Stimulated activated CD8-positive, alpha-beta memory T cell treated with anti-CD3 and anti-CD28 coated beads, Interleukin-12 subunit alpha, Interleukin-12 subunit beta, amount 100 ng/mL, for 1 hour (primary cell): Measurements from ENCODE around the gene PIM1.
"Not testable (repeated sequence)": the region's sequence is repeated elsewhere in the genome, so short reads cannot be mapped to it uniquely, and the experiment has no call there.

Source experiments
- DNase-seq: peaks from one replicate; pipeline ENCODE4 v3.0.0-alpha.2; 2020; ENCODE audit warnings: low read depth

Gene PIM1

DNA sequence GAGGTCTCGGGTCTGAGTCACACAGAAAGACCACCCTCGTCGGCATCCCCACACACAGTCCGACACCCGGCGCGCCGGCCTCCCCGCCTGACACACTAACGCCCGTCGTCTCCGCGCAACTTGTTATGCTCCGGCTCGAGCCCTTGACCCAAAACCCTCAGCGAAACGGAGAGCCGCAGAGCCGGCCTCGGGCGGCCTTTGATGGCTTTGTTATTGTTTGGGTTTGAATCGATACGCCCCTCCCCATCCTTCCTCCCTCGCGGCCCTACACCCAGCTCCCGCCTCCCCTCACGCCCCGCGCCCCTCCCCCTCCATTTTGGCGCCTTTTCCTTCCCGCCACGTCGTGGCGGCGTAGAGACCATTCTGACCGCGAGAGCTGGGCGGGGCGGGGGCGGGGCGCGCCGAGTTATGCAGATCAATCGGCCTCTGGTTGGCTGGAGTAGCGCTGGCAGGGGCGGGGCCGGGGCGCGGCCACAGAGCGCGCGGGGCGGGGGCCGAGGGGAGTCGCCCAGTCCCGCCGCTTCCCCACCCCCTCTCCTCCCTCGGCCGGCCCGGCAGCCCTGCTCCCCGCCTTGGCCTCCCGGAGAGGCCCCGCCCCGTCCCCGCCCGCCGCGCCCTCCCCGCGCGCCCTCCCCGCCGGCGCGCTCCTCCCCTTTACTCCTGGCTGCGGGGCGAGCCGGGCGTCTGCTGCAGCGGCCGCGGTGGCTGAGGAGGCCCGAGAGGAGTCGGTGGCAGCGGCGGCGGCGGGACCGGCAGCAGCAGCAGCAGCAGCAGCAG lies at the start of gene PIM1:
Gene PIM1 (plus strand): TSS at position 657 of the 777 bp plus-strand sequence. CDS start 424 bp downstream, outside the sequence.
- peak; percentile 97 for DNase-seq

DNA sequence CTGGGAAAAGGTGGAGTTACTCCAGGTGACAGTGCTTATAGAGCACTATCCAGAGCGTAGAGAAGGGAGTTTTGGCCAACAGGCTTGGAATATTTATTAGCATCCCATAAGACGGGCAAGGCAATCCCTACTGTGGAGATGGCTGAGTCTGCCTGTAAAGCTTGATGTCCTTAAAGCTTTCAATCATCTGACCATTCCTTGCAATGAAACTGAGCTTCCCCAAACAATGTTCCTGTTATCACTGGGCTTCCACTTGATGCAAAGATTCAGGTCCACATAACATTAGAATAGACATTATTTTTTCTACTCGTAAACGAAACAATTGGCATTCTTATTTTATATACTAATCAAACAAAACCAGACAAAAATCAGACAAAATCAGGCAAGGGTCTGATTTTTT lies 48.4 kb upstream of the PIM1 start:
- no peak for DNase-seq

DNA sequence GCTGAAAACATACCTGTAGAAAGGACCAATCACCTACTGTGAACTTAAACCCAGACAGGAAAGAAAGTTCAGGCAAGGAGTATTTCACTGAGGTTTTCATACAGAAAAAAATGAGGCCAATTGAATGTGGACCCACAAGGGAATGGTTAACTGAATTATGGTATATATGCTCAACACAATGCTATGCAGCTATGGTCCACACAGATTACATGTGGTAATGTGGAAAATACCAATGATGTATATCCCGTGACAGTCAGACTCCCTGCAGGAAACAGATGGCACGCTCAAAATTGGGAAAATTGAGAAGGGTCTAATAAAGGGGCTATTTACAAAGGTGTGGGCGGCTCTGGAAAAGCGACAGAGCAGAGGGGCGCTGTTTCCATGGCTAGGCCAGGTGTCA lies 47.1 kb upstream of the PIM1 start:
- DNase-seq = no peak

DNA sequence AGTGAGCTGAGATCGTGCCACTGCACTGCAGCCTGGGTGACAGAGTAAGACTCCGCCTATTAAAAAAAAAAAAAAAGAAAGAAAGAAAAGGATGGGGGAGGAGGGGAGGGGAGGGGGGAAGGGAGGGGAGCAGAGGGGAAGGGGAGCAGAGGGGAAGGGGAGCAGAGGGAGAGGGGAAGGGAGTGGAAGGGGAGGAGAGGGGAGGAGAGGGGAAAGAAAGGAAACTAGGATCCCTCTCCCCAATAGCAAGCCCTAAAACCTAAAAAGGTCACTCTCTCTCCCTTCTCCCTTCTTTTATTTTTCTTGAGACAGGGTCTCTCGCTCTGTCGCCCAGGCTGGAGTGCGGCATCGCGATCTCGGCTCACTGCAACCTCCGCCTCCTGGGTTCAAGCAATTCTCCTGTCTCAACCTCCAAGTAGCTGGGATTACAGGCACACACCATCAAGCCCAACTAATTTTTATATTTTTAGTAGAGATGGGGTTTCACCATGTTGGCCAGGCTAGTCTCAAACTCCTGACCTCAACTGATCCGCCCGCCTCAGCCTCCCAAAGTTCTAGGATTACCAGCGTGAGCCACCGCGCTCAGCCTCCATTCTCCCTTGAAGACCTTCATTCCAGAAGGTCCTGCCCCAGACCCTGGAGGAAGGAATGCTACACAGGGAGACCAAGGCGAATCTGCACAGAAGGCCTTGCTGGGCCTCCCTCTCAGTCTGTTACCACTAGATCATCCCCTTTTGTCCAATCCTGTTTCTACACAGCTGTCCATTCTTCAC lies 45.8 kb upstream of the PIM1 start:
- no peak for DNase-seq

DNA sequence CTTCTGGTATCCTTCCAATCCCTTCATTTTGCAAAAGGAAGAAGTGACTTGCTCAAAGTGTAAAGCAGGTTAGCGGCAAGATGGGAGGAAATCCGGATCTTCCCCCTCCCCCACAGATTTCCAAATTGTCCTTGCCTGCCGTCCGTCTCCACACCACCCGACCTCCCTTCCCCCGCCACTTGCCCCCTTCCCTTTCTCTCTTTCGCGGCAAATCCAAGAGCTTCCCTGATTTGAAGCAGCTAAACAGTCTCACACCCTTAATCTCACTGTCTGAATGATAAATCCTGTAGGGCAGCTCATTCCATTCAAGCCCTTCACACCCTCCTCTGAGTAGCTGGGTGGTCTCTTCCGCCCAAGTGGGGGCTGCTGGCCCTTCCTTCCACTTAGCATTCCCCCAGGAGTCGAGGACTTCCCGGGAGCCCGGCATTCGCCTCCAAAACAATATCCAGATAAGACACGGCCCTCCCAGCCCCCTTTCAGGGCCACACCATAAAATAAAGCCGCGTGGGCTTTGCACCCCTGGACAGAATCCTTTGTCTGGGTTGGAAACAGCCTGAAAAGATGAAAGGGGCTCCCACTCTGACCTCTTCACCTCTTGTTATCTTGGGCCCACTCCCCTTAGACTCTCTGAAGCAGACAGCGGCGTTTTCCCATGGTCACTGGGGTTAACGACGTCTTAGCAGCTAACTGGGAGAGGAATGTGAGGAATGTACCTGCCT lies 44.0 kb upstream of the PIM1 start:
- no peak for DNase-seq

DNA sequence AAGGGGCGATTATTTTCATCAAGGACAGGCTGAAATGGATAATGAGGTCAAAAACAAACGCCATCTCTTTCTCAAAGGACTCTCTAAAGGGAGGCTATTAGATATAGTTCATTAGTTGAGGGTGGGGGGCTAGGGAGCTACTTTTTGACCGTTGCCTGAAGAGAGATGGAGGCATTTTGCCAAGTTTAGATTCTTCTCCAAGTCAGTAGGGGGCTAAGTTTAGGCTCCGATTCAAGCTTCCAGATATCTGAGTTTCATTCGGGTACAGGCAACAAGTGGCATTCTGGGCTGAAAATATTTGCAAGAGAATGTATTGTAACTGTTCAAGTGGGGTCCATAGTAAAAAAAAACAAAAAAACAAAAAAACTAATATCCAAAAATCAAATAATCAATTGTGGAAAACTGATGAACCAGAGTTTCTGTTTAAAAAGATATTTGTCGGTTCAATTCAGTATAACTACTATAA lies 43.4 kb upstream of the PIM1 start:
- no peak for DNase-seq

DNA sequence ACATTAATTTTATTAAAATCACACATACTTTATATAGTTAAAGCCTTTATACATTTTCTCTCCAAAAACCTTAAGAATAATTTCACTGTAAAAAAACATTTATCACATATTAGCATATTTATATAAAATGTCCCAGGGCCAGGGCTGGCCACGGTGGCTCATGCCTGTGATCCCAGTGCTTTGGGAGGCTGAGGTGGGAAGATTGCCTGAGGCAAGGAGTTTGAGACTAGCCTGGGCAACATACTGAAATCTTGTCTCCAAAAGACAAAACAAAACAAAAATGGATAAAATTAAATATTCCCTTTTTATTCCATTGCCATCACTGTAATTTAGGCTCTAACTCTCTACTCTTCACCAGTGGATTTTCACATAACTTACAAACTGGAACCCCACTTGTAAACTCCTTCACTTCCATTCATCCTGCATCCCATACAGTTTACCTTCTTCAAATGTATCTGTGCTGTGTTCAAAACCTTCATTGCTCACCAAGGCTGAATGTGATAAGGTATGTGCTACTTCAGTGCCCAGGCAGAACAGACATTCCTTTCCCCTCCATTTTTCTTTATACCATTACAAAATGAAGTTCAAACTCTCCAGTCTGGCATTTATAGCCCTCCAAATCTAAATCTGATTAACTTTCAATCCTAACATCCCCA lies 42.9 kb upstream of the PIM1 start:
- DNase-seq = no peak

DNA sequence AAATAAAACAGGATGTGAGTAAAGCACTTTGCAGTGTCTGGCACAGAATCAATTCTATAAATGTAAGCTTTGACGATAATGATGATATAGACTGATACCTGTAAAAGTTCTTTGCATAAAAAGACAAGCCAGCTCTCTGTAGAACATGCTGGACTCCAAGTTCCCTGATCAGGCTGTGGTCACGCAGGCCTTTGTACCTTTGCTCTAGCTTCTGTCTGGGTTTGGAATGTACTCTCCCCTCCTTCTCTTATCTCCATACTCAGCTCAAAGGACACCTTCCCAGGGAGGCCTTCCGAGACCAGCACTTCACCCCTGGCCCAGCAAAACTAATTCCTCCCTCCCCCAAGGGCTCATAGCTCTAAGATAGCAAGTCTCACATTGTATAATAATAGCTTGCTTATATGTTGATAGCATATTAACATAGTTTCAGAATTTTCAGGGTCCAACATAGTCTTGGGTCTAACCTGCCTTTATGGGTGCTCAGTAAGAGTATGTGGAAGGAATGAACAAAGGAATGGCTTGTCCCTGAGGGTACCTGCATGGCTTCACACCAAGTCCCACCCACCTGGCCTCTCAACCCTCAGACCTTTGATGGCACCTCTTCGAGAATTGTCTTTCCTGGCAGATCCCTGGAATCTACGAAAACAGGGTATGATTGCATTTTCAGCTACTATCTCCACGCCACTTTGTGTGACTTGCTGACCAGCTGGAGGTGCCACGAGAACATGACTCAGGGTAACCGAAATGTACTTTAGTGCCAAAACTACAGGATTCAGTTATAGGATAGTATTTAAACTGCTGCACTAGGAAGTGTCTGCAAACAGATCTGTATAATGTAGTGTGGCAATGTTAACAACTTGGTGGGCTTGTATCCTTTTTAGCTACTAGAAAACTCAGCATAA lies 41.7 kb upstream of the PIM1 start:
- DNase-seq = no peak

DNA sequence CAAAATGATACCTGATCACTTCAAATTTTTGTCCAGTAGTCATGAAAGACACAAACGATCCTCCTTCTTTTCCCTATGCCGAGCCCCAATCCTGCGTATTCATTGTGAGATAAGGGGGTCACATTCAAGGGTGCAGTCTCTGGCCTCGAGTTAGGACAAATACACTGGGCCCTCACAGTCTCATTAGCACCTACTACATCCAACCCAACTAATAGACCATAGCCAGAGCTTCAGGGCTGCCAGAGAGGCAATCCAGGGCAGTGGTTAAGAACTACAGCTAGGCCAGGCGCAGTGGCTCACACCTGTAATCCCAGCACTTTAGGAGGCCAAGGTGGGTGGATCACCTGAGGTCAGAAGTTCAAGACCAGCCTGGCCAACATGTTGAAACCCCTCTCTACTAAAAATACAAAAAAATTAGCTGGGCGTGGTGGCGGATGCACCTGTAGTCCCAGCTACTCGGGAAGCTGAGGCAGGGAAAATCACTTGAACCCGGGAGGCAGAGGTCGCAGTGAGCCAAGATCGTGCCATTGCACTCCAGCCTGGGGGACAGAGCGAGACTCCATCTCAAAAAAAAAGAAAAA lies 41.0 kb upstream of the PIM1 start:
- not testable (repeated sequence) for DNase-seq

DNA sequence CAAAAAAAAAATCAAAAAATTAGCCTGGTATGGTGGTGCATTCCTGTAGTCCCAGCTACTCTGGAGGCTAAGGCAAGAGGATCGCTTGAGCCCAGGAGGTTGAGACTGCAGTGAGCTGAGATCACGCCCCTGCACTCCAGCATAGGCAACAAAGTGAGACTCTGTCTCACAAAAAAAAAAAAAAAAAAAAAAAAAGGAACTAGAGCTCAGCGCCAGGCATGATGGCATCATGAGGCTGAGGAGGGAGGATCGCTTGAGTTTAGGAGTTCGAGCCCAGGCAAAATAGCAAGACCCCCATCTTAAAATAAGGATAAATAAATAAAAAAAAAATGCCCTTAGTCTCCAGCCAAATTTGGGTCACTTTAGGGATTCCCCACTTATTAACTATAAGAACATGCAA lies 40.4 kb upstream of the PIM1 start:
- DNase-seq = no peak

DNA sequence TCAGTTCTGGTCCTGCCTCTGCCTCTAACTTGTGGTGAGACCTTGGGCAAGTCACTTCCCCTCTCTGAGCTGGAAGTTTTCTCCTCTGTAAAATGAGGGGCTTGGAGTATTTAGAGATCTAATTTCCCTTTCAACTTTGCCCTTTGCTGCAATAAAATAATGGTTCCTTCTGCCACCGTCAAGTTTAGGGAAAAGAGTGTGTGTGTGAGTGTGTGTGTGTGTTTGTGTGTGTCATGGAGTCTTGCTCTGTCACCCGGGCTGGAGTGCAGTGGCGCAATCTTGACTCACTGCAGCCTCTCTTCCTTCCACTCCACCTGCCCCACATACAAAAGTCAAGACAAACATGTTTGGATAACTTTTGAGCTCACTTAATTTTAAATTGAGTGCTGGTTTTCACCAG lies 39.2 kb upstream of the PIM1 start:
- DNase-seq = no peak

DNA sequence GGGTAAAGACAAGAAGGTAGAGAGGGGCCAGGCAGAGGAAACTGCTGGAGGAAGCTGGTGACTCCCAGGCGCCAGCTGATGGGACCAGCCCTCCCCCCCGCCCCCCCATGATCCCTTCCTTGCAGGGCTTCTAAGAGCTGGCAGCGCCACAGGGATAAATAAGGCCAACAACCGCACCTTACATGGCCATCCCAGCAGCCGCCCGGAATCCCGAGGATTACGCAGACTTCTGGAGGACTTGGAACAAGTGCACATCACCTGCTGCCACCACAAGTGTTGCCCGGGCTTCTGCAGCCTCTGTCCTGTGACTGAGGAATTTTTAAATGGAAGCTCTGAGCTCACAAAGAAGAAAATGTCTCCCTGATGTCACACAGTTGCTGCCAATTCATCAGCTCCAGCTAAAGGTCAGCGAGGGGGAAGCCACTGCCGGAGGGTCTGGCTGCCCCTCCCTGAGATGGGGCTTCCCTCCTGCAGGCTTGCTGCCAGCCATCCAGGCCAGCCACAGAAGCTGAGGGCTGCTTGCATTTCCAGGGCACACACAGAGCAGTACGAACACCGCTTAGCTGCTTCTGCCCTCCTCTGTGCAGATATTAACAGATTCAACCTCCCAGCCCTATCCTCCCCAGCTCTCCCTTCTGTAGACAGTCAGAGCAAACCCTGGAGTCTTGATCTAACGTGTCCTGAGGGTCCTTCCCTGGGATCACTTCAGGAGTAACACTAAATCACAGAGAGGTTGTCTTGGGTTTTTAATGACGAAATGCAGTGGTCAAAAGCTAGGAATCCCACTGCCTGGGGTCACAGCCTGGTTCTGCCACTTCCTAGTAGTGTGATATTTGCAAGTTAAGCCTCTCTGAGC lies 38.6 kb upstream of the PIM1 start:
- no peak for DNase-seq

DNA sequence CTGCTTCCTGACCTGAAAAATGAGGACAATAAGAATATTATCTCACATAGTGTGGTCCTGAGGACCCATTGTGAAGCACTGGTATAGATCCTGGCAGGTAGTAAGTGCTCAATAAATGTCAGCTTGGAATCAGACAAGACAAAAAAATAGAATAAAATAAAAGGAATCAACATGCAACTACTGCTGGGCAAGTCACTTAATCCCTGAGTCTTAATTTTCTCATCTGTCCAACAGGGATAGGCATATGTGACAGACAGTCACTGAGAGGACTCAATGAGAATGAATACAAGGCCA lies 38.0 kb upstream of the PIM1 start:
- DNase-seq = no peak

DNA sequence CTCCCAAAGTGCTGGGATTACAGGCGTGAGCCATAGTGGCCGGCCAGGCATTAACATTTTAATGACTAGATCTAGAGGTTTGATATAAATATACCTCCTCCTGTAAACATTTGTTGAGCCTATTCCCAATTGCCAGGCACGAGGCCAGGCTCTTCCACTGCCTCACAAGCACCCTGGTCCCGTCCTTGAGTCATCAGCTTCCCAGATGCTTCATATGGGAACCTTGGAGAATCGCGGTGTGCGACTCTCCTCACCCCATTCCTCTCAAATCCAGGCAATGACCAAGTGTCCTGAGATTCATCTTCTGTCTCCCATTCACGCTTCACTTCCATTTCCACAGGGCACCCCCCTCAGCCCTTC lies 35.9 kb upstream of the PIM1 start:
- DNase-seq = no peak

DNA sequence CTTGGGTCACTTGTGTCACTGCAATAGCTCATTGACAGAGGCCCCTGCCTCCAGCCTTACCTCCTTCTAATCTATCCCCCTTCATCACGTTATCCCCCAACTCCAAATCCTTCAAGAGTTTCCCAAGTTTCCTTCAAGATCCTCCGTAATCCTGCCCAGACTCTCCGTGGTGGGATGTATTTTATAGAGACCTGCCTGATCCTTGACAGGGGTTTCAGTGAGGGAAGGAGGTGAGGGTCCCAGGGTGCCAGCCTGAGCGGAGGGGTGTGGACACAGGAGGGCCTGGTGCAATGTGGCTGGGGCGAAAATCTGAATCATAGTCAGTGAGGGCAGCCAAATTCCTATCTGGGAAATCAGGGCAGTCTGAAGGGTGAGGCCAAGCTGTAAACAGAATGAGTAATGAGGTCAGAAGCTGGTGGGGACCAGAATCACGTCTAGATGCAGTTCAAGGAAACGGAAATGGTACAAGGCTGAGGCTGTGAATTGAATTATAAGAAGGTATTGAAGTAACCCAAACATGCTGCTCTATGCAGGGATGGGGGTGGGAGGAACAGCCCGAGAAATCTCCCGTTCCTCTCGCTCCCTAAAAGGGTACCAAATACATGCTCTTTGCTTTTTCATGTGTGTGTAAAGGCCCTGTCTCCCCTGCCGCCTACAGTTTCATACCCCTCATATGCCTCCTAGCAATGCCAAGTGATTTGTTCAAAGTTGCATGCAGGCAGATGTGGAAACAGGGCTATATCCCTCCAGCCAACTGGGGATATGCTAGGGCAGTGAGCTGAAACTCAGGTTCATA lies 35.4 kb upstream of the PIM1 start:
- peak; percentile 3 for DNase-seq

DNA sequence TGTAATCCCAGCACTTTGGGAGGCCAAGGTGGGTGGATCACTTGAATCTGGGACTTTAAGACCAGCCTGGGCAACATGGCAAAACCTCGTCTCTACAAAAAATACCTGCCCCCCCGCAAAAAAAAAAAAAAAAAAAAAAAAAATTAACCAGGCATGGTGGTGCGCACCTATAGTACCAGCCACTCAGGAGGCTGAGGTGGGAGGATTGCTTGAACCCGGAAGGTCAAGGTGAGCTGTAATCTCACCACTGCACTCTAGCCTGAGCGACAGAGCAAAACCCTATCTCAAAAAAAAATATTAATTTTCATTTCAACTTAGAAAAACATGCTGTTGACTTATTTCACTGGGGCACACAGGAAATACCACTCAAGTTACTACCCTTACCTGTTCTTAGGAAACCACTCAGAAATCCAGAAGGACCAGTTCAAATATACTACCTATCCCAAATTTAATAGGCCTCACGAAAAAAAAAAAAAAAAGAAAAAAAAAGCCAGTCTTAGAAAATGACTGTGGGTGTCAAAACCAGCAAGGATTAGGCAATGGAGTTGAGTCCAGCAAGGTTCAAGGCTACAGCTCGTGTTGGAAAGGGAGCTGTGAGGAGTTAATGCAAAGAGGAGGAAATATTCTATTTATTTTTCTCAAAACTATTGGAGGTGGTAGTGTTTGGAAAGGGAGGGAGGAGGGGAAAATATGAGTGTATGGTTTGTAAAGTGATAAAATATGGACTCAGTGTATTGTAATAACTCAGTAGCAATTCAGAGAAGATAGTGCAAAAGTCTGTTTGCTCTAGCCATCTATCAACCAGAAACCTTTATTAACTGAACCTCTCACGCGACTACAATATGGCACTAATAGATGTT lies 33.9 kb upstream of the PIM1 start:
- DNase-seq = no peak

DNA sequence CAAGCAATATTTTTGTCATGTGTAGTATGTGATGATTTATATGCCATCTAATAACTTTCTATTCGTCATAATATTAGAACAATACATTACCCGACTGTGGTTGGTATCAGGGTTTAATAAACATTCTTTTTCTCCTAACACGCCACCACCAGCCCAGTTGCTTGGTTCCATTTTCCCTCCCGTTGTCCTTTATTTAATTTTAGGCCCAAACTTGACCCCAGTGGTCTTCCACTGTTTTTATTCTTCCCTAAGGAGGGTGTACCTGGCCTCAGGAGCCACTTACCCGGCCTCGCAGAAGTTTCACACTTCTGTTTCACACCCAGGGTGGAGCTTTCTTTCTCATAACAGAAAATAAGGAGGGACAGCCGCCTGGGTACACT lies 33.1 kb upstream of the PIM1 start:
- no peak for DNase-seq
